ENCODE results near the gene HEBP2.
"Not testable (repeated sequence)": the region's sequence is repeated elsewhere in the genome, so short reads cannot be mapped to it uniquely, and the experiment has no call there.

The HEBP2 gene

DNA sequence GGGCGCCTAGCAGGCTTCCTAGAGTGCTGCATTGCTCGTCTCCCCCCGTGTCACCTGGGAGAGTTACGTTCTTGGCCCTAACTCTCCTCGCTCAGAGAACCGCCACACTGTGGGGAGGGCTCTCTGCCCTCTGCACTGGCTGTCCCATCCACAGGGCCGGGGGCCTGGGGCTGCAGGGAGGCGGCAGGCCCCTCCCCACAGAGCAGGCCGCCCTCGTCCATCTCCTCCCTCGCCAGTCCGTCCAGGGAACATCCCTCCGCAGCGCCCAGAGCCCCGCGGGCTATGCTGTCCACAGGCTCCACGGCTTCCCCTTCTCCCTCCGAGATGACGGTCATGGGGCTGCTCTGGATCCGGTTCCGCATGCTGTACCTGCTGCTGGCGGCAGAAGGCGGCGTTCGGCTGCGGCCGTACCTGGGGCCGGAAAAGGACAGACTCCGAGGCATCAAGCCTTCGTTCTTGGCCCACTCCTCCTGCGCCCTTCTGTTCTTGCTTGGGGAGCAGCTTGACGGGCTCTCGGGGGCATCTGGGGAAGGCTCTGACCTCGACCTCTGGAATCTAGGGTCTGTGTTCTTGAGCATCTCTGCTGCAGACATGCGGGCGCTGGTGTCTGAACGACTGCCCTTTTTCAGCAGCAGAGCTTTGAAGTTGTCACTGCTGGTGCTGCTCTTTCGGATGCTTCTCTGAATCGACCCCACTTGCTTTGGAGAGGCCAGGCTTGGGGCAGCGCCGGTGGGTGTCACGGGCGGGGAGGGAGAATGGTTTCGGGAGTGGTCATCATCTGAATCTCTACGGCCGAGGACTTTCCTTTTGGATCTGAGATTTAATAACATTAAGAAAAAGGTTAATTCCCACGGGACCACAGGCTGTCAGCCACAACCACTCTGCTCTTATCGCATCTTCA, 20.2 kb downstream of the HEBP2 start:
- no peak for DNase-seq

DNA sequence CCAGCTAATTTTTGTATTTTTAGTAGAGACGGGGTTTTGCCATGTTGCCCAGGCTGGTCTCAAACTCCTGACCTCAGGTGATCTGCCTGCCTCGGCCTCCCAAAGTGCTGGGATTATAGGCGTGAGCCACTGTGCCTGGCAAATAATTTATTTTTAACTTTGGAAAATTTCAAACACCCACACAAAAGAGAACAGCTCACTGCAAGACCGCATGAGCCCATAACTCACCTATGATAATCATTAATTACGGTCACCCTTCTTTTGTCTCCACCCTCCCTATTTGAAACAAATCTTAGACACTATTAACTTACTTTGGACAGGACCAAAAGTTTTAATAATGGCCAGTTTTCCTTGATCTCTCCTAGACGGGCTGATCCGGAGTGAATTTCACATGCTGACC, 21.2 kb downstream of the HEBP2 start:
- not testable (repeated sequence) for DNase-seq

DNA sequence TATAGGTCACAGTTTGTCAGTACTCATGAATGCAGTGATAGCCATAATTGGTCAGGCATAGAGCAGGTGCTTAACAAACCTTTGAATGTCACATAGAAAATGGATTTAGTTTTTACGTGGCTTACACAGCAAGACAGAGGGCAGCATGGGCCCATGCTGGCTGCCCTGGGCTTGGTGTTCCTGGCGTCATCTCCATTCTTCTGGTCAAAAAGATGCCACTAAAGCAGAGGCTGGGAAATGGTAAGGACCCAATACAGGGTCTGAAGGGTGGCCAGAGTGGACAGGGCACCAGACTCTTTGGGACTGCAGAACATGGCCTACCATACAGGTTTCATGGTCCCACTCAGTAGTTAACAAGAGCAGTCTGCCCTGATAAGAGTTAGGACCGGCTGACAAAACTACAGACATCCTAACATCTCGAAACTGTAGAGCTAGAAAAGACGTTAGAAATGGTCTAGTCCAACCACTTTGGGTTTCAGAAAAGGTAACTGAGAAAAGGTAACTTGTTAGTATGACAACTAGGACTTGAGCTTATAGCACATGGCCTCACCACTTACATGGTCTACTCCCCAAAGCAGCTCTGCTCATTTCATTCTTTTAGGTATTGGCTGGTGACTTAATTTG, 22.6 kb downstream of the HEBP2 start:
- no peak for DNase-seq

DNA sequence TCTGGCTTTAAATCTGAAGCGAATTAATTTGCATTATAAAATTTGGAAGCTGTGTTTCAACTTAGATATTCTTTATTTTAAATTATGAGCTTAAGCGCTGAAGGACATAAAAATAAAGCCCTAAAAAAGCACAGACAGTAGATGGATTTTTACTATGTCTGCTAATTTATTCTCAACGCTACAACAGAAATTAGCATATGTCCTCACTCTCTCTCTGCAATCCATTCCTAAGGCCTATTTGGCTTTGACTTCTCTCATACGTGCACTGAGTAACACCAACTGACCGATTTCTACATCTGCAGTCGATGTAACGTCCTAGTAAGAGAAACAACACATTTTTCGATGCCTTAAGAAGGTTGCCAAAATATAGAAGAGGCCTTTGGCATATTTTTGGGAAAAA, 23.7 kb downstream of the HEBP2 start:
- DNase-seq = no peak

DNA sequence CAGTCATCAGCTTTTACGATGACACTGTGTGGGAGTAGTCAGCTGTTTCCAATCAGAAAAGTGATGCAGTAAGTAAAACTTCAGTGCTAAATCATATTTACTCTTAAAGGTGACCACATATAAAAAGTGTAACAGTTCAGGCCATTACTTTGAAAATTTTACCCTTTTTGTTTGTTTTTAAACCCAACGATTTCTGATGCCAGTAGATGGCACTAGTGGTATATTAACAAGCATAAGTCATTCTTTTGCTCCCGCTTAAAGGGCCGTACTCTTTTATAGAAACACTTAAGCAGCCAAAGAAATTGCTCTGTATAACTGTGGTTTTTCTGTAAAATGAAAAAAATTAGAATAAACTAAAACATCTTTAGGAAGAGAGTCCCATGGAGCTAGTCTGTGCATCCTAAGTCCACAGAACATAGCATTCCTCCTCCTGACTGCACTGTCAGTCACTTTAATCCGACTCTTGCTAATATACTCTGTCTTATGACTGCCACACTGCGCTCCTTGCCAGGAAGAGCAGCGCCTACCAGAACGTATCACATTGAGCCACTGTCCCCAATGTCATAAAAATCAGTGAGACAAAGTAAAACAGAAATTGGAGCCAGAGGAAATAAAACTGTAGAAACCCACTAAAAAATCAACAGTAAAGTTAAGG, 25.0 kb downstream of the HEBP2 start:
- peak; percentile 63 for DNase-seq

DNA sequence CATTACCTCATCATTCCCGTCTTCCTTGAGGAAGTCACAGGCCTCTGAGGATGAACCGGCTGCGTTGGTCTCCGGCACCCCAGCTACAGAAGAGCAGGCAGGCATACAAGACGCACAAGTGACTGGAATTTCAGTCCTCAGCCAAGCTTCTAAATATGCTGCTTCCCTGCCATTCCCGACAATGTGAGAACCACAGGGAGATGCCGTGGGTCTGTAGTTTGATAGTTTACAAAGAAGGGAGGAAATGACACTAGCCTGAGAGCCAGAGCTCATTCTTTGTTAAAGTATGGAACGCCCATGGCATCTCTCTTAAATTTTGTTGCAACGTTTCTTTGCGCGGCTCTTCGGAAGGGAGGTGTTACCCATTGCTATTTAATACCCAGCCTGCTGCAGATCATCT, 25.7 kb downstream of the HEBP2 start:
- no peak for DNase-seq

DNA sequence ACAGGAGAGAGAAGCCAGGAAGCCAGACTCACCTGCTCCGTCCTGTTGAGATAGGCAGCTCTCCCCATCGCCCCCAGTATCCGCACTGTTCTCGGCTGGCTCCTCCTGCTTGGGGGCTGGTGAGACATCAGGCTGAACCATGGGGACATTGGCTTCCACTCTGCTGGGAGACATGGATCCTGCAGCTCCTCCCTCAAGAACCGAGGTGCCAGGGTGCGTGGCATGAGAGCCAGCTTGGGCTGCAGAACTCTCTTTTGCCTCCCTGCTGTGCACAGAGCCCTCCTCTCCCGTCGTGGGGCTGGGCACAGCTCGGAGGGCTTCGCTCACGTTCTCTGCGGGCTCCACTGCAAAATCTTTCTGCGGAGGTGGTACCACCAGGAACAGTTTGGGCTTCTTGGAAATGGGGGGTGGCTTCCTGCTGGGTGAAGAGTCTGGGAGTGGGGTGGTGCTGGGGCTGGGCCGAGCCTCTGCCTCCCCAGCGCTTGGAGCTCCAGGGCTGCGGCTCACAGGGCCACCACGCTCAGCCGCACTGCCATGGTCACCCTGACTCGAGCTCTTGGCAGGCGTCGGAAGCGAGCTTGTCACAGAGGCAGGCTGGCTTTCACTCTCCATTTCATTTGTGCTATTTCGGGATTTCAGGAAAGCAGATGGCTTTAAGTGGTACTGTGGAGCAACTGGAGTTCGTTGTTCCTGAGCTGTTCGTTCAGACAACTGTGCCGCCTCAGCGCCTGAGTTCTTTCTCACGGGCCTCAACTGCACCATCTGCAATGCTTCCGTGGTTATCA, 26.5 kb downstream of the HEBP2 start:
- DNase-seq = no peak

DNA sequence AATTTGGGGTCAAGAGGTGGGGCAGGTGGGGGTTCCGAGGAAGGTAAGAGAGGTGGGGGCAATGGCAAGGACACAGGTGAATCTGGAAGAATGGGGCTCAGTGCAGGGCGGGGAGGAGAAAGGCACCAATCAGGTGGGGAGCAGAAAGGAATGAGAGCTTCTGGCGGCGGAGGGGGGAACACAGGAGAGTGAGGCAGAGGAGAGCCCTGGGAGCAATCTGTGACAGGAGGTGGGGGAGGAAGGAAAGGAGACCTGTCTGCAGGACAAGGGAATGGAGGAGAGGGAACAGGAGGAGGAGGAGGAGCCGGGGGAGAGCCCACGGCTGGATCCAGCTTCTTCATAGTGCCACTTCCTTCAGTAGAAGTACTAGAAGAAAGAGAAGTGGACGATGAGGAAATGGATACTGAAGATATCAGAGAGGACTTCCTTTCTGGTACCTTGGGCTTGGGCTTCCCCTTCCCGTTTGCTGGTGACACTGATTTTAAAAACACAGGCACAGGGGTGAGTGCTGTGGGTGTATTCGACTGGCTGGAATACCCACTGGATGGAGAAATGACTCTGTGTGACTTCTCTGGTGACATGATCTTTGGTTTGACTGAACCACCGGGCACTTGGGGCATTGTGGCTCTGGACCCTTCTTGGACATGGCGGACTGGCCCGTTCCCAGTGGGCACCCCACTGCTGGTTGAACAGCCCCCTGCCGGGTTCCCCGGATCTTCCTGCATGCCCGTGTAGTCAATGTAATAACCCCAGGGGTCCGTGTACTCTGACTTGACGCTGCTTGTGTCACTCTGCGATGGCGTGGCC, 27.4 kb downstream of the HEBP2 start:
- no peak for DNase-seq

DNA sequence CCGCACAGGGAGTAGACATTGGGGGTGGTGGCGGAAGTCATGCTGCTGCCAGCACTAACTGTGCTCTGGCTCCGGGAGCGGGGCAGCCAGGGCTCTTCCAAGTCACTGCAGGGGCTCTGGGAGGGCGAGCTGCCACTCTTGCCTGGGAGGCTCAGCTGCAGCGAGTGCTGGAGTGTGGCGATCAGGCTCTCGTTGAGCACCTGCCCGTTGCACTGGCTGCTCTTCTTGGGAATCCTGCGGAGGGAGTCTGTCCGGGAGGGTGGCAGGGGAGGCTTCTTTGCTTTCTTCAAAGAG, 28.0 kb downstream of the HEBP2 start:
- DNase-seq = no peak

DNA sequence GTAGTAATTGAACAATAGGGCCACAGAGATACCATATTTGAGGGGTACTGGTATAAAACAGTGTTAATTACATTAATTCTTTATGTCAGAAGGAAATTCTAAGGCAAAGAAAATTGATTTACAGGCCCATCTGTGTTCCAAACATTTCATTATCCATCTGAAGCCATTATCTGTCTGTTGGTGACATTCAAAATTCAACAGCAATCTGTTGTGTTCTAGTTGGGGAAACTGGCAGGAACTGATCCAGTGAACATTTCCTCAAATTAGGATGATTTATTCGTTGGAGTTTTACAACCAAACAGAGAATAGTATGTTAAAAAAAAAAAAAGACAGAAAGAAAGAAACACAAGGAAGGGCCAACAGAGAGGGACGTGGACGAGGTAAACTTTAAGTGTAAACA, 30.1 kb downstream of the HEBP2 start:
- DNase-seq = no peak

DNA sequence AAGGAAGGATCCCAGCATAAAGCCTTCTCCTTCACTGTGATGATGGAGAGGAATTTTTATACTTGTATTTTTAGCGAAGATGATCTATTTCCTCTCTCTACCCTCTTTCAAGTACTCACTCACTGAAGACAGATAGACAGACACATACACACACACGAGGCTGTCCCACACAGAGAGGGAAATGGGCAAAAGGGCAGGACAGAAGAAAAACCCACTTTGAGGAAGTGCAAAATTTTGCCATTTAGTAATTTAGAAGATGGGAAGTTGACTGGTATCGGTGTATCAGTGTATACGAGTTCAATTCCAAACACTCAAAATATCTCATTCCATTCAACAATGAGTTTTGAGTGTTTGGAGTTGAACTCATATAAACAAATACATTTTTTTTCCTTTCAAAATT, 30.9 kb downstream of the HEBP2 start:
- DNase-seq = no peak

DNA sequence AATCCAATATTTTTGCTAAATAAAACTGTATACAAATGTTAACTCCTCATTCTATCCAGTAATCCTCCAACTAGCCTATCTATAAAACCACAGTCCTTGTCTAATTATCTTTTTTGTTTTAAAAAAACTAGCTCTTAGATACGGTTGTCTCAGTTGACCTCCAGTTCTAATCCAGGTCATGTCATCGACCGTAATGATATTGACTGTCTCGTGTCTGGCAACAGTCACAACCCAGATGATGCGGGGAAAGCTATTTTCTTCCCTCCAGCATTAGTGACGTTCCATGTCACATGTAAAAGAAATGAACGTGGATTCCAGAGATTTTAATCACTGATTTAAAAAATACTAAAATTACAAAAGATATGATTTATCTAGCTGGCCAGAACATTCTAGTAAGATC, 35.5 kb downstream of the HEBP2 start:
- no peak for DNase-seq

DNA sequence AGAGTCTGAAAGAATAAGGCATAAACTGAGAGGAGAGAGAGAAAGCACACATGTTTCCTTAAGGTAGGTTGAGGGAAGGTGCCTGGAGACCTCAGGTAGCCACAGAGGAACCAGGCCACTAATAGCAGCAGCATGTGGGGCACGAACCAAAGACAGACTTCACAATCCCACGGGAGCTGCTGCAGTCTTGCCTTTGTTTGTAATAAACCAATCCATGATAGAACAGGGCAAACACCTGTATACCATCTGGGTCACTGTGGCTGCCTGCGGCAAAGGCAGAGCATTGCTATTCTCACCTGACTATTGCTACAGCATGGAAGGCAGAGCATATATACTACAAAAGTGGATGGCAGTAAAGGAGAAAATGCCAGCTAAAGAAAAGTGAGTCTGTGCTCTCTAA, 36.3 kb downstream of the HEBP2 start:
- no peak for DNase-seq

DNA sequence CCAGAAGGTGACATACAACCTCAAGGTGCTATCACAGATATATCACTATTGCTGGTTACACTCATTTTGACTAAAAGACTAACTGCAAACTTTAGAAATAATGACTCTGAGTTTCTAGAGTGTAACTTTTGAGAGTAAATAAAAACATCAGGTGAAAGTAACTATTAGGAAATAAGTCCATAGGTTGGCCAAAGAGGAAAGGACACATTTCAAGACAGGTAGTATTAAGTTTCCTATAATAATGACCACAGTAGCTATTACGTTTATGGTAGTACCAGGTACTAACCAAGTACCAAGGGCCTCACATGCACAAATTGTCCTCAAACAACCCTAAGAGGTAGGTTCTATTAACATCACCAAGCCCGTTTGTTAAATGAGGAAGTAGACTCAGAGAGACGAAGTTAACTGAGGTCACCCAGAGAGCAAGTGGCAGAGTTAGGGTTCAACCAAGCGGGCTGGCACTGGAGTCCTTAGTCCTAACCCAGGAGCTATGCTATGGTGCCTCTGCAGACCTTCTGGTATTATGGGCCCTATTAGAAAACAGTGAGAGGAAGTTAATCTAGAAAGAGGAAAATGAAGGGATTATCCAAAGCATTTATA, 36.8 kb downstream of the HEBP2 start:
- DNase-seq = no peak

DNA sequence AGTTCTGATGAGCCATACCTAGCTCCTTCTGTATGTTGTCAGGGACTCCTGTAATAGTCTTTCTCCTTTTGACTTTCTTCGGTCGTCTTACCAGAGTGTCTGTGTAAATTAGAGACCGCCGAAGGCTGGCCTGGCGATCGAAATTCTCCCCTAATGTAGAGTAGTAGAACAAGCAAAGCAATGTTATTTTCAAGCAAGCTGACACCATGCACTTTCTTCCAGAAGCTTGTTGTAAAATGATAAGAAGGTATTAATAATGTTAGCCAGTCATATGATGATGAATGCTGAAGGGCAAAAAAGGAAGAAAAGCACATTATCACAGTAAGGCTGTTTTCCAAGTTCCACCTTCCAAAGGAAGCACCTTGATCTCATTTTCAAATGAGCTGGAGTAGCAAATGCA, 37.9 kb downstream of the HEBP2 start:
- no peak for DNase-seq

DNA sequence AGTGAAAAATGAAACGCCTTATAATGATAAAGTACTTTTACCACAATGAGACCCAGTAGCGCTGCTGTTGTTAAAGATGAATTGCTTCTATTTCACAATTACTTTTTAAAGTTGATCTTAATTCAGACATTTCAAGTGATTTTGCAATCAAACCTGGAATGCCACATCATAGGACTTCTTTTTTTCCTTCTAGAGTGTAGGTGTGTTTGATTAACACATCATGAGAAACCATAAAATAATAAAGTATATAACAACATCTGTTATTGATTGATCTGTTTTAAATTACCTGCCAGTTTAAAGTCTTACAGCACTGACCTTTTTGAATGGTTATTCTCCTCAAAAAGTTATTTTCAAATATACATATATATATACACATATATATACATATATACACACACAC, 38.6 kb downstream of the HEBP2 start:
- no peak for DNase-seq

DNA sequence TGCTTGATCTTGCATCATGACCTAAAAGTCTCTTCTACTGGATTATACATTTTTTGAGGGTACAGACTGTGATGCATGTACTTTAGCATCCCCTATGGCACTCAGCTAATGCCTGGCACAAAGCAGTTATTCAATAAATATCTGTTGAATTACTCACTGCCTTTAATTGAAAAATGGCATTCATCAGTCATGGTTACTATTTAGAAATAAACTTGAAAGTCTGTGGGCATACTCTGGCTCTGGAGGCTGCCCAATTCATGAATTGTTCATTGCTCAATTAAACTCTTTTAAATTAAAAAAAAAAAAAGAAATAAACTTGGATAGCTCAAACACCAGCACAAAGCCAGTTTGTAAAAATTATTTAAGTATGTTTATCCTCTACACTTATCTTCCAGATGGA, 40.0 kb downstream of the HEBP2 start:
- no peak for DNase-seq

DNA sequence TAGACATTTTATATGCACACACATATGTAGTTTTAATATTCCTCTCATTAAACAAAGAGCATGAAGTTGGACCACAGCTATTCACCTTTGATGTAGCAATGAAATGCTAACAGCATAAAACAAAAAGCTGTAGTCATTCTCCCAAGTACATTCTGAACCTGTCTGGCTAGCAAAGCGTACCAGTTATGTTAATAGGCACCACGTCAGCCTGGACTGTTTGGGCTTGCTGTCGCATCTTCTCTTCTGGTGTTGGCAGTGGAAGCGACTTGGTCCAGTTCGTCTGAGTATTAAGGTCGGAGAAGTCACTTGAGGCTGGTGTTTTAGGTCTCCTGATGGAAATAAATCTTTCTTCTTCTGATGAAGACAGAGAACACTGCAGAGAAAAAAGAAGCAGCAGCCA, 42.8 kb downstream of the HEBP2 start:
- DNase-seq = no peak

DNA sequence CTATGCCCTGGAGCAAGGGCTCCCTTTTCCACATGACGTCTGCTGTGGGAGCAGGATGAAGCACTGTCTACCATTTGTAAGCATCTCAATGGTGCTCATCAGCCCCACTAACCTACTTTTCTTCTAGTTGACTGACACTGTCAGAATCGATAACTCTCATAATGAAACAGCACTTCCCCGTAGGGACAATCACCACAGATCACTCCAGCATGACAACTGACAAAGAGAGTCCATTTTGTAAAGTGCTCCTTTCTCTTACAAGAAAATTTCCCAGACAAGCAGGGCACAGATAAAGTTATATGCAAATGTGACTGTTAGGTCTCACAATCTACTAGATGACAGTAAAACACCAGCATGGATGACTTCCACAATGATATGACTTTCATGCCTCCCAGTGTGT, 46.4 kb downstream of the HEBP2 start:
- DNase-seq = no peak

DNA sequence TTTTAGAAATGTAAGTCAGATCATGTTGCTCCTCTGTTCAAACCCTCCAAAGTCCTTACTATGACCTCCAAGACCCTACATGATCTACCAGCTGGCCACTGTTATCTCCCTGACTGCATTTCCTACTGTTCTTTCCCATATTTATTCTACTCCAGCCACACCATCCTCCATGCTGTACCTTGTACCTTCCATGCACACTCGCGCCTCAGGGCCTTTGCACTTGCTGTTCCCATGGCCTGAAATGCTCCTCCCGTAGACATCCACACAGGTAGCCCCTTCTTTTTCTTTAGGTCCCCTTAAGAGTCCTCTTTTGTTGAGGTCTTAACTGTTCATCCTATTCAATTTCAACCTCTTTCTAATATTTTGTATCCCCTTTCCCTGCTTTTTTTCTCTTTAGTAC, 47.0 kb downstream of the HEBP2 start:
- no peak for DNase-seq

DNA sequence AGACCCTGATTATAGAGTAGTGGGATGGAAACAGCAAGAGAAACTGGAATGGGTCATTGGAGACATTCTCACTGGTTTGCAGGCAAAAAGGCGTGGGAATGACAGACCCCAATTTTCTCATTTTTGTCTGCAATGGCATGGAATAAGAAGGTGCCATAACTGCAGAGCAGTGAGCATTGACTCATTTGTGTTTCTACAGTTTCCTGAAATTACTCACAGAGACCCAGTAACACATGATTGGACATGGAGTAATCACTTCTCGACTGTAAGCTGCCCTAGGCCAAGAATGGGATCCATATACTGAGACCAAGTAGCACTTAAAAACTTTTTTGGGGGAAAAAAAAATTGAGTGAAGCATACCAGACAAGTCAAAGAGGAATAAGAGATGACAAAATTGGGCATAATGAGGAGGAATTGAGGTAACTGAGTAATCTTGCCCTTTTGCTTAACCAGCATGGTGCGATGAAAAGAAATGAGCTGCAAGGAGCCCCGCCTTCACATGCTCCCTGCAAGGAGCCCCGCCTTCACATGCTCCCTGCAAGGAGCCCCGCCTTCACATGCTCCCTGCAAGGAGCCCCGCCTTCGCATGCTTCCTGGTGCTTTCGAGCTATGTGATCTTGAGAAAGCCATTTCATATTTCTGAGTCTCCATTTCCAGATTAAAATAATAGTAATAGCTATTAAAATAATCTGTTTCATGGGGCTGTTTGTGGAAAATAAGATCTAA, 51.1 kb downstream of the HEBP2 start:
- DNase-seq = peak; percentile 18
